DND-41 (cell line): ENCODE data around the gene OR12D3.

Experiments used
- CTCF ChIP-seq: IDR thresholded peaks from 2 replicates; pipeline ENCODE4 v1.5.1; 2012; ENCODE audit warnings: borderline replicate concordance, low read length, moderate library complexity, mild to moderate bottlenecking; ENCODE audit not compliant: poor library complexity, severe bottlenecking; ENCODE audit errors: extremely low read depth
- EZH2 ChIP-seq: IDR thresholded peaks from 3 replicates; pipeline ENCODE4 v1.6.1; 2012; ENCODE audit warnings: borderline replicate concordance, low read depth, mild to moderate bottlenecking, moderate library complexity, low read length, inconsistent platforms; ENCODE audit not compliant: severe bottlenecking

- TF ChIP-seq CTCF (no peak), EZH2 (no peak)
These were observed 29.7 kb downstream of the OR12D3 start for GRCh38 chr6:29345380-29345779.
